HAP-1 (cell line): ENCODE results near the gene MRAS.
"Not testable (repeated sequence)": the region's sequence is repeated elsewhere in the genome, so short reads cannot be mapped to it uniquely, and the experiment has no call there.

Experiments used
- DNase-seq, 2 experiments: peaks; one replicate each; pipeline ENCODE4 v3.0.0-alpha.2; 2016 to 2020; ENCODE audit warnings: low spot score in 2 of 2
- H3K27me3 ChIP-seq: fragments of 250-450 bp; sonication (Bioruptor Pico); 2 replicates; pipeline ENCODE4 v1.5.1; 2020; ENCODE audit warnings: low read depth, mild to moderate bottlenecking, moderate library complexity
- H3K36me3 ChIP-seq: fragments of 250-450 bp; sonication (Bioruptor Pico); replicated peaks from 2 replicates; pipeline ENCODE4 v1.5.1; 2020; ENCODE audit warnings: mild to moderate bottlenecking
- H3K4me1 ChIP-seq: fragments of 250-450 bp; sonication (Bioruptor Pico); 2 replicates; pipeline ENCODE4 v1.5.1; 2020; ENCODE audit warnings: mild to moderate bottlenecking
- H3K4me3 ChIP-seq: fragments of 250-450 bp; sonication (Bioruptor Pico); 2 replicates; pipeline ENCODE4 v1.5.1; 2020; ENCODE audit warnings: mild to moderate bottlenecking, moderate library complexity
- H3K9me3 ChIP-seq: fragments of 250-450 bp; sonication (Bioruptor Pico); 2 replicates; pipeline ENCODE4 v1.5.1; 2020; ENCODE audit warnings: mild to moderate bottlenecking, moderate library complexity
- in situ Hi-C: fragments of 300-500 bp; cut with MboI; formaldehyde crosslinking; loops from 3 replicates; pipeline ENCODE4 v1.14.3; 2020; ENCODE audit warnings: low sequenced_read_pairs, inconsistent platforms, mixed read lengths

The MRAS gene

GRCh38 chr3:138412821-138413551, 64.6 kb downstream of the MRAS start:
- DNase-seq: no peak
- Histone ChIP-seq H3K9me3 (no peaks in the 10 kb centered on the region), H3K27me3 (no peaks in the 10 kb centered on the region), H3K4me1 (peaks cover 17% of the 10 kb centered on the region), H3K4me3 (no peak overlapping the region), H3K36me3 (no peaks in the 10 kb centered on the region)
- in situ Hi-C loops: loop anchor here (10.0 kb wide), 1 partner anchor 522 kb away; no protein-coding TSS in a partner anchor

- H3K27me3 ChIP-seq, H3K9me3 ChIP-seq, DNase-seq, H3K36me3 ChIP-seq, H3K4me1 ChIP-seq, H3K4me3 ChIP-seq: not testable (repeated sequence)
- in situ Hi-C loops: loop anchor here (10.0 kb wide), 1 partner anchor 519 kb away; no protein-coding TSS in a partner anchor
Measured at GRCh38 chr3:138416236-138416635, 67.9 kb downstream of the MRAS start.

GRCh38 chr3:138417559-138417982, 69.2 kb downstream of the MRAS start:
- Histone ChIP-seq H3K27me3 (no peaks in the 10 kb centered on the region), H3K4me1 (no peaks in the 10 kb centered on the region), H3K9me3 (no peaks in the 10 kb centered on the region), H3K4me3 (no peak overlapping the region), H3K36me3 (no peaks in the 10 kb centered on the region)
- in situ Hi-C loops: loop anchor here (10.0 kb wide), 1 partner anchor 517 kb away; no protein-coding TSS in a partner anchor
- DNase-seq: peak; percentile 86 to 87

- DNase-seq: no peak
- Histone ChIP-seq H3K36me3 (no peaks in the 10 kb centered on the region), H3K9me3 (no peaks in the 10 kb centered on the region), H3K4me1 (no peaks in the 10 kb centered on the region; the same call in 1 of the 2 replicates), H3K27me3 (no peaks in the 10 kb centered on the region), H3K4me3 (no peak overlapping the region)
- in situ Hi-C loops: loop anchor here (10.0 kb wide), 1 partner anchor 516 kb away; no protein-coding TSS in a partner anchor
Measured at GRCh38 chr3:138418601-138419206, 70.3 kb downstream of the MRAS start.

- H3K27me3 ChIP-seq: no peaks in the 10 kb centered on the region
- H3K36me3 ChIP-seq: no peaks in the 10 kb centered on the region
- H3K4me1 ChIP-seq: no peaks in the 10 kb centered on the region; the same call in 1 of the 2 replicates
- no peaks in the 10 kb centered on the region for H3K9me3 ChIP-seq
- DNase-seq: no peak
- in situ Hi-C loops: no loop called here
- H3K4me3 ChIP-seq: no peak overlapping the region
Measured at GRCh38 chr3:138423316-138423715, 74.9 kb downstream of the MRAS start.

- in situ Hi-C loops: no loop called here
- Histone ChIP-seq H3K27me3 (no peaks in the 10 kb centered on the region), H3K4me3 (no peak overlapping the region), H3K36me3 (no peaks in the 10 kb centered on the region), H3K9me3 (no peaks in the 10 kb centered on the region), H3K4me1 (no peaks in the 10 kb centered on the region; the same call in 1 of the 2 replicates)
- DNase-seq: no peak
Measured at GRCh38 chr3:138424323-138424722, 75.9 kb downstream of the MRAS start.

- DNase-seq: no peak
- in situ Hi-C loops: no loop called here
- Histone ChIP-seq H3K9me3 (no peaks in the 10 kb centered on the region), H3K27me3 (no peaks in the 10 kb centered on the region), H3K4me1 (no peaks in the 10 kb centered on the region; the same call in 1 of the 2 replicates), H3K4me3 (no peak overlapping the region), H3K36me3 (no peaks in the 10 kb centered on the region)
Measured at GRCh38 chr3:138426211-138426610, 77.8 kb downstream of the MRAS start.

GRCh38 chr3:138426754-138427153, 78.4 kb downstream of the MRAS start:
- H3K27me3 ChIP-seq, H3K4me3 ChIP-seq, H3K4me1 ChIP-seq, H3K36me3 ChIP-seq, DNase-seq, in situ Hi-C loops, H3K9me3 ChIP-seq: not testable (repeated sequence)

GRCh38 chr3:138429665-138430064, 81.3 kb downstream of the MRAS start:
- peaks cover 5% of the 10 kb centered on the region; the same call in 1 of the 2 replicates for H3K9me3 ChIP-seq
- no peaks in the 10 kb centered on the region for H3K4me1 ChIP-seq
- H3K36me3 ChIP-seq: no peaks in the 10 kb centered on the region
- H3K27me3 ChIP-seq: no peaks in the 10 kb centered on the region
- in situ Hi-C loops: no loop called here
- no peak overlapping the region for H3K4me3 ChIP-seq
- no peak for DNase-seq

GRCh38 chr3:138432576-138433240, 84.3 kb downstream of the MRAS start:
- H3K9me3 ChIP-seq: peaks cover 5% of the 10 kb centered on the region; the same call in 1 of the 2 replicates
- no peaks in the 10 kb centered on the region; the same call in 1 of the 2 replicates for H3K4me1 ChIP-seq
- no peaks in the 10 kb centered on the region for H3K36me3 ChIP-seq
- DNase-seq: no peak
- H3K4me3 ChIP-seq: no peak overlapping the region
- H3K27me3 ChIP-seq: no peaks in the 10 kb centered on the region
- in situ Hi-C loops: no loop called here

- in situ Hi-C loops: no loop called here
- no peak for DNase-seq
- Histone ChIP-seq H3K9me3 (peaks cover 5% of the 10 kb centered on the region; the same call in 1 of the 2 replicates), H3K27me3 (no peaks in the 10 kb centered on the region), H3K36me3 (no peaks in the 10 kb centered on the region), H3K4me3 (no peak overlapping the region), H3K4me1 (no peaks in the 10 kb centered on the region; the same call in 1 of the 2 replicates)
Measured at GRCh38 chr3:138433892-138434275, 85.5 kb downstream of the MRAS start.

GRCh38 chr3:138434276-138434874, 86.0 kb downstream of the MRAS start, which contains the start of gene ESYT3:
Gene ESYT3, plus strand, starts transcription at chr3:138434616. Its CDS starts 183 bp downstream, at chr3:138434799.
- Histone ChIP-seq H3K27me3 (no peaks in the 10 kb centered on the region), H3K4me3 (peak within 1 kb of the TSS; percentile 32), H3K4me1 (no peaks in the 10 kb centered on the region; the same call in 1 of the 2 replicates), H3K9me3 (peaks cover 5% of the 10 kb centered on the region; the same call in 1 of the 2 replicates), H3K36me3 (no peaks in the 10 kb centered on the region)
- in situ Hi-C loops: no loop called here
- DNase-seq: peak; percentile 39 to 84
